ENCODE results near the gene CYSRT1.

- TF ChIP-seq YY1 (tag by site-specific recombination; IDR thresholded peaks at IDR 0.05) (no peak), ZNF610 (tag by site-specific recombination; IDR thresholded peaks at IDR 0.05; ENCODE audit: borderline replicate concordance) (no peak), ZNF596 (tag by site-specific recombination; IDR thresholded peaks at IDR 0.05) (no peak), ZNF19 (tag by site-specific recombination; IDR thresholded peaks at IDR 0.05; ENCODE audit: low read depth) (no peak), ZNF350 (tag by site-specific recombination; IDR thresholded peaks at IDR 0.05) (no peak), ZNF48 (tag by site-specific recombination; IDR thresholded peaks at IDR 0.05) (no peak), BCL11A (tag by site-specific recombination; IDR thresholded peaks at IDR 0.05; ENCODE audit: low read depth) (no peak), ZNF266 (tag by site-specific recombination; IDR thresholded peaks at IDR 0.05; ENCODE audit: low read depth) (no peak), ZNF561 (tag by site-specific recombination; IDR thresholded peaks at IDR 0.05; ENCODE audit: borderline replicate concordance) (no peak)
- TF ChIP-seq, protein P1, sequence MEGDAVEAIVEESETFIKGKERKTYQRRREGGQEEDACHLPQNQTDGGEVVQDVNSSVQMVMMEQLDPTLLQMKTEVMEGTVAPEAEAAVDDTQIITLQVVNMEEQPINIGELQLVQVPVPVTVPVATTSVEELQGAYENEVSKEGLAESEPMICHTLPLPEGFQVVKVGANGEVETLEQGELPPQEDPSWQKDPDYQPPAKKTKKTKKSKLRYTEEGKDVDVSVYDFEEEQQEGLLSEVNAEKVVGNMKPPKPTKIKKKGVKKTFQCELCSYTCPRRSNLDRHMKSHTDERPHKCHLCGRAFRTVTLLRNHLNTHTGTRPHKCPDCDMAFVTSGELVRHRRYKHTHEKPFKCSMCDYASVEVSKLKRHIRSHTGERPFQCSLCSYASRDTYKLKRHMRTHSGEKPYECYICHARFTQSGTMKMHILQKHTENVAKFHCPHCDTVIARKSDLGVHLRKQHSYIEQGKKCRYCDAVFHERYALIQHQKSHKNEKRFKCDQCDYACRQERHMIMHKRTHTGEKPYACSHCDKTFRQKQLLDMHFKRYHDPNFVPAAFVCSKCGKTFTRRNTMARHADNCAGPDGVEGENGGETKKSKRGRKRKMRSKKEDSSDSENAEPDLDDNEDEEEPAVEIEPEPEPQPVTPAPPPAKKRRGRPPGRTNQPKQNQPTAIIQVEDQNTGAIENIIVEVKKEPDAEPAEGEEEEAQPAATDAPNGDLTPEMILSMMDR (tag by site-specific recombination; IDR thresholded peaks at IDR 0.05), result no peak
- TF ChIP-seq, protein P2, sequence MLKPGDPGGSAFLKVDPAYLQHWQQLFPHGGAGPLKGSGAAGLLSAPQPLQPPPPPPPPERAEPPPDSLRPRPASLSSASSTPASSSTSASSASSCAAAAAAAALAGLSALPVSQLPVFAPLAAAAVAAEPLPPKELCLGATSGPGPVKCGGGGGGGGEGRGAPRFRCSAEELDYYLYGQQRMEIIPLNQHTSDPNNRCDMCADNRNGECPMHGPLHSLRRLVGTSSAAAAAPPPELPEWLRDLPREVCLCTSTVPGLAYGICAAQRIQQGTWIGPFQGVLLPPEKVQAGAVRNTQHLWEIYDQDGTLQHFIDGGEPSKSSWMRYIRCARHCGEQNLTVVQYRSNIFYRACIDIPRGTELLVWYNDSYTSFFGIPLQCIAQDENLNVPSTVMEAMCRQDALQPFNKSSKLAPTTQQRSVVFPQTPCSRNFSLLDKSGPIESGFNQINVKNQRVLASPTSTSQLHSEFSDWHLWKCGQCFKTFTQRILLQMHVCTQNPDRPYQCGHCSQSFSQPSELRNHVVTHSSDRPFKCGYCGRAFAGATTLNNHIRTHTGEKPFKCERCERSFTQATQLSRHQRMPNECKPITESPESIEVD (tag by site-specific recombination; IDR thresholded peaks at IDR 0.05), result no peak
These were observed 841 bp downstream of the CYSRT1 start for GRCh38 chr9:137225699-137226331.
